ENCODE measurements around the gene SLX4.
"Not testable (repeated sequence)": the region's sequence is repeated elsewhere in the genome, so short reads cannot be mapped to it uniquely, and the experiment has no call there.

GRCh38 chr16:3608976-3609375 is 2.4 kb downstream of the SLX4 start:
- not testable (repeated sequence) for TF ChIP-seq POLR2A (IDR thresholded peaks at IDR 0.05; ENCODE audit: low read depth, low read length); TAF1 (IDR thresholded peaks at IDR 0.05; ENCODE audit: borderline replicate concordance, low read depth, low read length); POLR2AphosphoS5 (IDR thresholded peaks at IDR 0.05; ENCODE audit: low read depth, low read length)

Measured in GM12892 (cell line).